Right lobe of liver (tissue), 4 donors: Measurements from ENCODE around the gene XRN2.

Experiments
- CTCF ChIP-seq, 4 donors: fragments of 200-600 bp in 3 of 4; fragments of 450-650 bp in 1 of 4; IDR thresholded peaks; one replicate each; pipeline versions ENCODE4 v1.5.1 to v1.8.0; 2016 to 2022; ENCODE audit warnings: antibody characterized with exemption in 4 of 4, mild to moderate bottlenecking in 2 of 4
- POLR2A ChIP-seq: fragments of 450-650 bp; IDR thresholded peaks from one replicate; pipeline ENCODE4 v1.6.1; 2017; ENCODE audit warnings: antibody characterized with exemption, mild to moderate bottlenecking
- donor health status: DM: no; HTN: no; CAD: no.
- donor health status: DM: no; HTN: no; CAD: no.
- donor health status: DM: no; HTN: yes; CAD: no.

- no peak for TF ChIP-seq CTCF (IDR thresholded peaks at IDR 0.05)
- no peak for TF ChIP-seq POLR2A
Observed at GRCh38 chr20:21437816-21438215, 134.7 kb downstream of the XRN2 start.
